Ishikawa (cell line): ENCODE data around the gene CLECL1.

Source experiments
- EP300 ChIP-seq: IDR thresholded peaks from 2 replicates; pipeline ENCODE4 v1.6.1; 2012; ENCODE audit warnings: borderline replicate concordance
- YY1 ChIP-seq: IDR thresholded peaks from 2 replicates; pipeline ENCODE4 v1.6.1; 2012; ENCODE audit warnings: low read depth

GRCh38 chr12:9701380-9702154 is 31.3 kb downstream of the CLECL1 start:
- no peak for TF ChIP-seq YY1
- no peak for TF ChIP-seq EP300
